Measurements from ENCODE around the gene SLC2A14. TPM values are rescaled to one million over a fixed set of nuclear protein-coding genes. Genes with fewer than 3 reads are reported as not detected.
"Not testable (repeated sequence)": the region's sequence is repeated elsewhere in the genome, so short reads cannot be mapped to it uniquely, and the experiment has no call there.

SLC2A14 gene
- total and polyA plus RNA-seq, 5 donors from 2014 or later, result 0.25 to 1.6 TPM; not detected in 3

- no peak for ATAC-seq (ENCODE audit: low read depth in 2 of 2)
- Histone ChIP-seq H3K4me1 (ENCODE audit: control insufficient read depth, insufficient read depth, low read length, poor library complexity, severe bottlenecking) (no peaks in the 10 kb centered on the region), H3K27ac (ENCODE audit: insufficient read depth, low read length, poor library complexity, severe bottlenecking) (no peak overlapping the region), H3K4me3 (ENCODE audit: low read depth, low read length) (no peak overlapping the region), H3K27me3 (ENCODE audit: control insufficient read depth, insufficient read depth, low read length) (peaks cover 6% of the 10 kb centered on the region), H3K9me3 (ENCODE audit: control insufficient read depth in 2 of 2, low read length in 2 of 2) (no peaks in the 10 kb centered on the region), H3K36me3 (ENCODE audit: control insufficient read depth, insufficient read depth, low read length) (no peaks in the 10 kb centered on the region)
- H3K27me3 Mint-ChIP-seq, result peaks cover 26% of the 10 kb centered on the region
- H3K4me3 Mint-ChIP-seq, result no peak overlapping the region
- no peaks in the 10 kb centered on the region for H3K9me3 Mint-ChIP-seq
- H3K36me3 Mint-ChIP-seq, result no peaks in the 10 kb centered on the region
- H3K27ac Mint-ChIP-seq, result peak overlapping the region in 1 of 3 donors; percentile 58
- no peak for DNase-seq
- peaks cover 4 to 17% (median 9%) of the 10 kb centered on the region in 4 donors for H3K4me1 Mint-ChIP-seq
These were observed 8.0 kb downstream of the SLC2A14 start for GRCh38 chr12:7864601-7865150.

- H3K9me3 Mint-ChIP-seq; H3K4me1 ChIP-seq (ENCODE audit: control insufficient read depth, insufficient read depth, low read length, poor library complexity, severe bottlenecking); H3K9me3 ChIP-seq (ENCODE audit: control insufficient read depth in 2 of 2, low read length in 2 of 2); H3K27me3 ChIP-seq (ENCODE audit: control insufficient read depth, insufficient read depth, low read length); H3K36me3 ChIP-seq (ENCODE audit: control insufficient read depth, insufficient read depth, low read length); H3K27ac ChIP-seq (ENCODE audit: insufficient read depth, low read length, poor library complexity, severe bottlenecking); H3K36me3 Mint-ChIP-seq: not testable (repeated sequence)
- peaks cover 0 to 17% (median 9%) of the 10 kb centered on the region in 4 donors for H3K4me1 Mint-ChIP-seq
- peak in 1 of 2 donors; percentile 40 for ATAC-seq (ENCODE audit: low read depth in 2 of 2)
- peak overlapping the region; percentile 75 to 94 (median 87) for H3K27ac Mint-ChIP-seq
- peak in 2 of 3 donors; percentile 10 to 37 for DNase-seq
- peaks cover 23% of the 10 kb centered on the region for H3K27me3 Mint-ChIP-seq
- H3K4me3 Mint-ChIP-seq, result peak overlapping the region; percentile 7 to 81 (median 66)
- H3K4me3 ChIP-seq (ENCODE audit: low read depth, low read length), result peak overlapping the region; percentile 53
These were observed 9.8 kb downstream of the SLC2A14 start for GRCh38 chr12:7862814-7863348.

DNA sequence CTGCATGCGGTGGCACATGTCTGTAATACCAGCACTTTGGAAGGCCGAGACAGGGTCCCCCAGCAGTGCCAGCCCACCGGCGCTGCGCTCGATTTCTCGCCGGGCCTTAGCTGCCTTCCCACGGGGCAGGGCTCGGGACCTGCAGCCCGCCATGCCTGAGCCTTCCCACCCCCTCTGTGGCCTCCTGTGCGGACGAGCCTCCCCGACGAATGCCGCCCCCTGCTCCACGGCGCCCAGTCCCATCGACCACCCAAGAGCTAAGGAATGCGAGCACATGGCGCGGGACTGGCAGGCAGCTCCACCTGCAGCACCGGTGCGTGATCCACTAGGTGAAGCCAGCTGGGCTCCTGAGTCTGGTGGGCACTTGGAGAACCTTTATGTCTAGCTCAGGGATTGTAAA is 10.4 kb downstream of the SLC2A14 start:
- not testable (repeated sequence) for H3K4me3 Mint-ChIP-seq, H3K9me3 Mint-ChIP-seq

GRCh38 chr12:7859552-7859951 is 13.2 kb downstream of the SLC2A14 start:
- Histone ChIP-seq H3K27ac (ENCODE audit: insufficient read depth, low read length, poor library complexity, severe bottlenecking) (no peak overlapping the region), H3K9me3 (ENCODE audit: control insufficient read depth in 2 of 2, low read length in 2 of 2) (no peaks in the 10 kb centered on the region), H3K36me3 (ENCODE audit: control insufficient read depth, insufficient read depth, low read length) (no peaks in the 10 kb centered on the region), H3K4me3 (ENCODE audit: low read depth, low read length) (no peak overlapping the region), H3K27me3 (ENCODE audit: control insufficient read depth, insufficient read depth, low read length) (no peaks in the 10 kb centered on the region), H3K4me1 (ENCODE audit: control insufficient read depth, insufficient read depth, low read length, poor library complexity, severe bottlenecking) (no peaks in the 10 kb centered on the region)
- ATAC-seq (ENCODE audit: low read depth in 2 of 2), result no peak
- peak overlapping the region in 1 of 3 donors; percentile 42 for H3K27ac Mint-ChIP-seq
- no peak for DNase-seq
- no peaks in the 10 kb centered on the region for H3K9me3 Mint-ChIP-seq
- no peaks in the 10 kb centered on the region for H3K36me3 Mint-ChIP-seq
- peaks cover 10% of the 10 kb centered on the region for H3K27me3 Mint-ChIP-seq
- peaks cover 0 to 17% (median 9%) of the 10 kb centered on the region in 4 donors for H3K4me1 Mint-ChIP-seq
- no peak overlapping the region for H3K4me3 Mint-ChIP-seq

More for the DNA sequence above, 10.4 kb downstream of the SLC2A14 start:
- not testable (repeated sequence) for H3K36me3 Mint-ChIP-seq; H3K27ac ChIP-seq (ENCODE audit: insufficient read depth, low read length, poor library complexity, severe bottlenecking); H3K27me3 ChIP-seq (ENCODE audit: control insufficient read depth, insufficient read depth, low read length); H3K4me3 ChIP-seq (ENCODE audit: low read depth, low read length); DNase-seq; H3K36me3 ChIP-seq (ENCODE audit: control insufficient read depth, insufficient read depth, low read length); H3K9me3 ChIP-seq (ENCODE audit: control insufficient read depth in 2 of 2, low read length in 2 of 2); ATAC-seq (ENCODE audit: low read depth in 2 of 2); H3K4me1 ChIP-seq (ENCODE audit: control insufficient read depth, insufficient read depth, low read length, poor library complexity, severe bottlenecking)
- H3K27me3 Mint-ChIP-seq, result peaks cover 17% of the 10 kb centered on the region
- peak overlapping the region in 1 of 3 donors; percentile 94 for H3K27ac Mint-ChIP-seq
- peaks cover 0 to 17% (median 9%) of the 10 kb centered on the region in 4 donors for H3K4me1 Mint-ChIP-seq

- Mint-ChIP-seq H3K4me1 (peaks cover 0 to 11% (median 7%) of the 10 kb centered on the region in 4 donors), H3K27me3 (peaks cover 17% of the 10 kb centered on the region), H3K4me3 (no peak overlapping the region), H3K36me3 (no peaks in the 10 kb centered on the region), H3K27ac (no peak overlapping the region), H3K9me3 (no peaks in the 10 kb centered on the region)
- Histone ChIP-seq H3K36me3 (ENCODE audit: control insufficient read depth, insufficient read depth, low read length) (no peaks in the 10 kb centered on the region), H3K9me3 (ENCODE audit: control insufficient read depth in 2 of 2, low read length in 2 of 2) (no peaks in the 10 kb centered on the region), H3K4me3 (ENCODE audit: low read depth, low read length) (no peak overlapping the region), H3K4me1 (ENCODE audit: control insufficient read depth, insufficient read depth, low read length, poor library complexity, severe bottlenecking) (no peaks in the 10 kb centered on the region), H3K27ac (ENCODE audit: insufficient read depth, low read length, poor library complexity, severe bottlenecking) (no peak overlapping the region), H3K27me3 (ENCODE audit: control insufficient read depth, insufficient read depth, low read length) (peaks cover 4% of the 10 kb centered on the region)
- DNase-seq (no peak), ATAC-seq (ENCODE audit: low read depth in 2 of 2) (no peak)
These were observed 14.7 kb downstream of the SLC2A14 start for GRCh38 chr12:7857971-7858370.

DNA sequence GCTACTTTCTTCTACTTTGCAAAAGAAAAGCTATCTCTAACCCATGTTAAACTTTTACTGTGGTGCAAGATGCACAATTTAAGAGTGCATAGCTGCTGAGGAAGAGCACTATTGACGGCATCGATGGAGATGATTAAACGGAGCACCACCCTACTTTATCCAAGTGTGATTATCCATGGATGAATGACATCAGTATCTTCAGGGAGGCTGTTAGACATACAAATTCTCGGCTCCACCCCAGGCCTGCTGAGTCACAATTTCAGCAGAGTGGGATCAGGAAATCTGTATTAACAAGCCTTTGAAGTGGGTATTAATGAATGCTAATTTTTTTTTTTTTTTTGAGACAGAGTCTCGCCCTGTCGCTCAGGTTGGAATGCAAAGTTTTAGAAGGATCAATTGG is 16.2 kb downstream of the SLC2A14 start:
- H3K4me3 ChIP-seq (ENCODE audit: low read depth, low read length), result no peak overlapping the region
- Mint-ChIP-seq H3K27ac (no peak overlapping the region), H3K27me3 (peaks cover 29% of the 10 kb centered on the region), H3K4me1 (peaks cover 0 to 5% (median 5%) of the 10 kb centered on the region in 4 donors), H3K9me3 (no peaks in the 10 kb centered on the region), H3K36me3 (no peaks in the 10 kb centered on the region), H3K4me3 (no peak overlapping the region)
- no peaks in the 10 kb centered on the region for H3K4me1 ChIP-seq (ENCODE audit: control insufficient read depth, insufficient read depth, low read length, poor library complexity, severe bottlenecking)
- ATAC-seq (ENCODE audit: low read depth in 2 of 2), result no peak
- H3K36me3 ChIP-seq (ENCODE audit: control insufficient read depth, insufficient read depth, low read length), result no peaks in the 10 kb centered on the region
- DNase-seq, result no peak
- H3K27me3 ChIP-seq (ENCODE audit: control insufficient read depth, insufficient read depth, low read length), result peaks cover 4% of the 10 kb centered on the region
- no peaks in the 10 kb centered on the region for H3K9me3 ChIP-seq (ENCODE audit: control insufficient read depth in 2 of 2, low read length in 2 of 2)
- no peak overlapping the region for H3K27ac ChIP-seq (ENCODE audit: insufficient read depth, low read length, poor library complexity, severe bottlenecking)

DNA sequence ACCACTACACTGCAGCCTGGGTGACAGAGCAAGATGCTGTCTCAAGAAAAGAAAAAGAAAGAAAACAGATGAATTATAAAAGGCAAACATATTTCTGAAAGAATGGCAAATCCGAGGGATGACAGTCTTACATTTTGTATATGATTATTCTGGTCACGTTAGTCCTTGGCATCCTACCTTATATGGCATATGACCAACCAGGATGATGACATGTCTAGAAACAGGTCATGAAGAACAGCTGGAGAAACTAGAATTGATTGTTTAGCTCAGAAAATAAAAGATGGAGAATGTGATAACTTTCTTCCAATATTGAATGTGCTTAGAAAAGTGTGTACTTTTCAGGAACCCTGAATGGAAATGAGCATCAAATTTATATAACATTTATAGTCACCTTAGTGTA is 19.2 kb downstream of the SLC2A14 start:
- Histone ChIP-seq H3K9me3 (ENCODE audit: control insufficient read depth in 2 of 2, low read length in 2 of 2) (no peaks in the 10 kb centered on the region), H3K27me3 (ENCODE audit: control insufficient read depth, insufficient read depth, low read length) (peaks cover 4% of the 10 kb centered on the region), H3K4me1 (ENCODE audit: control insufficient read depth, insufficient read depth, low read length, poor library complexity, severe bottlenecking) (no peaks in the 10 kb centered on the region), H3K27ac (ENCODE audit: insufficient read depth, low read length, poor library complexity, severe bottlenecking) (no peak overlapping the region), H3K36me3 (ENCODE audit: control insufficient read depth, insufficient read depth, low read length) (no peaks in the 10 kb centered on the region), H3K4me3 (ENCODE audit: low read depth, low read length) (no peak overlapping the region)
- ATAC-seq (ENCODE audit: low read depth in 2 of 2), result no peak
- H3K9me3 Mint-ChIP-seq, result no peaks in the 10 kb centered on the region
- no peaks in the 10 kb centered on the region for H3K4me1 Mint-ChIP-seq
- H3K27me3 Mint-ChIP-seq, result peaks cover 28% of the 10 kb centered on the region
- H3K4me3 Mint-ChIP-seq, result no peak overlapping the region
- no peak for DNase-seq
- H3K27ac Mint-ChIP-seq, result no peak overlapping the region
- no peaks in the 10 kb centered on the region for H3K36me3 Mint-ChIP-seq

DNA sequence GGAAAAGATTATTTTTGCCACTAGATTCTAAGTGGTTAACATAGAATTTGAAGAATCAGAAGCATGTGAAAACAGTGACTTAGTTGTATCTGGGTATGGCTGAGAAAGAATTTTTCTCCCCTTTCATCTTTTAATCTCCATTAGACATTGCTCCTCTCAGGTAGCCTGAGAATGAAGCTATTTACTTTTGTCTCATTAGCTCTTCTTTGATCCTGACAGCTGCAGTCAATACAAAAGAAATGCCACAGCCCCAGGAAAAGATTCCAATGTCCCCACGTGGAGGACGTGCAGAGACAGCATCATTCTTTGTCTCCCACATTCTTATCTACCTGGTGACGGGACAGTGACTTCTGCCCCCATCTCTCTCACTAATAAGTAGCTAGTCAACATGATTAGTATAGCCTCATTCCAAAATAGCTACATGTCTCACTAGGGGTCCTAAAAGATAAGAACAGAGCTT is 21.1 kb downstream of the SLC2A14 start:
- not testable (repeated sequence) for H3K27ac ChIP-seq (ENCODE audit: insufficient read depth, low read length, poor library complexity, severe bottlenecking); H3K27me3 ChIP-seq (ENCODE audit: control insufficient read depth, insufficient read depth, low read length); H3K4me3 Mint-ChIP-seq; H3K36me3 ChIP-seq (ENCODE audit: control insufficient read depth, insufficient read depth, low read length); H3K9me3 Mint-ChIP-seq; DNase-seq; H3K27ac Mint-ChIP-seq; H3K4me3 ChIP-seq (ENCODE audit: low read depth, low read length); H3K4me1 Mint-ChIP-seq; ATAC-seq (ENCODE audit: low read depth in 2 of 2); H3K9me3 ChIP-seq (ENCODE audit: control insufficient read depth in 2 of 2, low read length in 2 of 2); H3K36me3 Mint-ChIP-seq; H3K4me1 ChIP-seq (ENCODE audit: control insufficient read depth, insufficient read depth, low read length, poor library complexity, severe bottlenecking)
- peaks cover 33% of the 10 kb centered on the region for H3K27me3 Mint-ChIP-seq
